Myocyte (in vitro differentiated cells): ENCODE measurements around the gene PIP5K1A. TPM values are rescaled to one million over a fixed set of nuclear protein-coding genes. Genes with fewer than 3 reads are reported as not detected.
"Not testable (repeated sequence)": the region's sequence is repeated elsewhere in the genome, so short reads cannot be mapped to it uniquely, and the experiment has no call there.

Experiments
- DNase-seq: peaks from one replicate; pipeline ENCODE4 v3.0.0-alpha.2; 2012; ENCODE audit warnings: low read depth
- polyA plus RNA-seq: library from polyadenylated mRNA; unstranded; fragments of >200 nt; gene quantifications from one replicate; pipeline ENCODE4 v1.2.1, GENCODE V29; 2012; ENCODE audit warnings: missing spikeins
- total RNA-seq: library from RNA; depleted of rRNA; stranded (reverse); fragments of >200 nt; gene quantifications from 2 replicates; pipeline ENCODE4 v1.2.3, GENCODE V29; 2014

Gene PIP5K1A, protein sequence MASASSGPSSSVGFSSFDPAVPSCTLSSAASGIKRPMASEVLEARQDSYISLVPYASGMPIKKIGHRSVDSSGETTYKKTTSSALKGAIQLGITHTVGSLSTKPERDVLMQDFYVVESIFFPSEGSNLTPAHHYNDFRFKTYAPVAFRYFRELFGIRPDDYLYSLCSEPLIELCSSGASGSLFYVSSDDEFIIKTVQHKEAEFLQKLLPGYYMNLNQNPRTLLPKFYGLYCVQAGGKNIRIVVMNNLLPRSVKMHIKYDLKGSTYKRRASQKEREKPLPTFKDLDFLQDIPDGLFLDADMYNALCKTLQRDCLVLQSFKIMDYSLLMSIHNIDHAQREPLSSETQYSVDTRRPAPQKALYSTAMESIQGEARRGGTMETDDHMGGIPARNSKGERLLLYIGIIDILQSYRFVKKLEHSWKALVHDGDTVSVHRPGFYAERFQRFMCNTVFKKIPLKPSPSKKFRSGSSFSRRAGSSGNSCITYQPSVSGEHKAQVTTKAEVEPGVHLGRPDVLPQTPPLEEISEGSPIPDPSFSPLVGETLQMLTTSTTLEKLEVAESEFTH
- 34.2 and 40.4 TPM in 2 replicates for total RNA-seq
- 39.2 TPM for polyA plus RNA-seq

DNA sequence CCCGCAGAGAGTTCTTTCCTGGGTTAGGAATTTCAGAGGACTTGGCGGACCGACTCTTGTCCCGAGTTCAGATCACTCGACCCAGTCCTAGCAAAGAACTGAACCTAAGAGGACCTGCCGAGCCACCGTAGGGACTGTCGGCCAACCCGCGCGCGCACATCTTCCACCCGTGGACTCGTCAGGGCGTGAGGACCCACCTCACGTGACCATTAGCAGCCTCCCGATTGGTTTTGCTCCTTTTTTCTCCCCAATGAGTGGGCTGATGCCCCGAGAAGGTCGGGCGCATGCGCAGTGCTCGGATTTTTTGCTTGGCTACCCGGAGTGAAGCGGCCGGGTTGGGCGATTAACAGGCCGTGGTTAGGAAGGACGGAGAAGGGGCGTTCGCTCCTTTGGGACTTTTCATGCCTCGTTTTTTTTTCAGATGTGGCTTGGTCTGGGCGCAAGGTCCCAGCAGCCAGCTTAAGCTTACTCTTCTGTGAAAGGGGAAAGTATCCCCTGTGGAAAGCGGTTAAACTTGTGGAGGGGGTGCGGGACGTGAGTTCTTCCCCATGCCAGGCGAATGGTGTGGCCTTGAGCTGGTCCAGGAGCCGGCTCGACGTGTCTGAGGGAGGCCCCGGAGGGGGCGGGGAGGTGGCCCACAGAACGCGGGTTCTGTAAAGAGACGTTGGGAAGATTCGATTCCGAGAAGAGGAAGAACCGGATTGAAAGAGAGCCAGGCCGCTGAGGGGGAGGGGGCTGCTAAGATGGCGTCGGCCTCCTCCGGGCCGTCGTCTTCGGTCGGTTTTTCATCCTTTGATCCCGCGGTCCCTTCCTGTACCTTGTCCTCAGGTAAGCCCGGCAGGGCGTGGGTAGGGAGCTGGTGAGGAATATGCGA is at the start of gene PIP5K1A:
TSS of gene PIP5K1A (plus strand) at position 299 of the 874 bp plus-strand sequence. CDS start at position 744, 445 bp downstream.
- DNase-seq, result peak; percentile 100

DNA sequence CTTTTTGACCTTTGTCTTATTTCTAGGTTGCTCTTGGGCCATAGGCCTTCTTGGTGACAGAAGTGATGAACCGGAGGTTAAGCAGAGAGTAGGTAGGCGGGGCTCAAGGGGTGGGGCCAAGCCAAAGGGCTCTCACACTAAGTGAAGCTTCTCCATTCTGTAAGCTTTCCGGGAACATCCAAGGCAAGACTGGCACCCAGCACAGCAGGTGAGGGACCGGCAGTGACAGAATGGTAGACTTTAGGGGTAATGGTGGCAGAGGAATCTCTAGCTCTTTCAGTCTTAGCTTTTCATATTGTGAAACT is 41.9 kb upstream of the PIP5K1A start, which contains the start of gene TNFAIP8L2:
TSS of gene TNFAIP8L2 (plus strand) at position 135 of the 305 bp plus-strand sequence. CDS start 2,049 bp downstream, outside the sequence.
- DNase-seq, result no peak

DNA sequence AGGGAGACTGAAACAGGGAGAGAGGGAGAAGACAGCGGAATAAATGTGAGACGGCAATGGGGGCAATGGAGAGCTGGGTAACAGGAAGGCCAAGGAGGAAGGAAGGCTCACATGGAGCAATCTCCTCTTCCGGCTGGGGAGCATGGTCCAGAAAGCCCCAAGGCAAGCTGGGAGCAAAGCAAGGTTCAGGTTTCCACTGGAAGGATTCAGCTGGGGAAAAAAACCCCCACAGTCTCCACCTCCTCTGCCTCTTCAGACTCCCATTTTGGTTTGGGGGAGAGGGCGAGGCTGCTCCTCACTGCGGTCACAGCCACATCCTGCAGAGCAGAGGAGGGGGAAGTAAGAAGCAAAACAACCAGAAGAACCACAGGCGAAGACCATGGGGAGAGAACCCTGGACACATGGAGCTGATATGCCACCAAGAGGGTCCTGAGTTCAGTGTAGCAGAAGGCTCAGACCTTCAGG is 41.3 kb upstream of the PIP5K1A start:
- no peak for DNase-seq

DNA sequence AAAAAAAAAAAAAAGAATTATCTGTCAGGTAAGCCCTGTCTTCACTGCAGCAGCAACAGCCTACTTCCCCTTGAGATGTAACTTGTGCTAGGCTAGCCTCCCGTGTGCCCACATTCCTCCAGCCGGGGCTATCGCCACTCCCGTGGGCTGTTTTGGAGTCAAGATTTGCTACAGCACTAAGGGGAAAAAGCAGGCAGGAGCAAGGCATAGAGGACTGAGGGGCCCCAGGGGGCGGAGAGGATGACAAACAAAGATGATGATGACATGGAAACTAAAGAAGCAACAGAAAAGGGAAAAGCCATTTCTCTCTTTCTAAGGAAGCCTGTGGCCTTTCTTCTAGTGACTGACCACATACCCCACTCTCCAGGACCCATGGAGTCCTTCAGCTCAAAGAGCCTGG is 40.0 kb upstream of the PIP5K1A start:
- DNase-seq, result no peak

DNA sequence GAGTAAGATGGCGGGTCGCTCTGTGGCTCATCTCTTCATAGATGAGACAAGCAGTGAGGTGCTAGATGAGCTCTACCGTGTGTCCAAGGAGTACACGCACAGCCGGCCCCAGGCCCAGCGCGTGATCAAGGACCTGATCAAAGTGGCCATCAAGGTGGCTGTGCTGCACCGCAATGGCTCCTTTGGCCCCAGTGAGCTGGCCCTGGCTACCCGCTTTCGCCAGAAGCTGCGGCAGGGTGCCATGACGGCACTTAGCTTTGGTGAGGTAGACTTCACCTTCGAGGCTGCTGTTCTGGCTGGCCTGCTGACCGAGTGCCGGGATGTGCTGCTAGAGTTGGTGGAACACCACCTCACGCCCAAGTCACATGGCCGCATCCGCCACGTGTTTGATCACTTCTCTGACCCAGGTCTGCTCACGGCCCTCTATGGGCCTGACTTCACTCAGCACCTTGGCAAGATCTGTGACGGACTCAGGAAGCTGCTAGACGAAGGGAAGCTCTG is 39.6 kb upstream of the PIP5K1A start:
- DNase-seq, result no peak

DNA sequence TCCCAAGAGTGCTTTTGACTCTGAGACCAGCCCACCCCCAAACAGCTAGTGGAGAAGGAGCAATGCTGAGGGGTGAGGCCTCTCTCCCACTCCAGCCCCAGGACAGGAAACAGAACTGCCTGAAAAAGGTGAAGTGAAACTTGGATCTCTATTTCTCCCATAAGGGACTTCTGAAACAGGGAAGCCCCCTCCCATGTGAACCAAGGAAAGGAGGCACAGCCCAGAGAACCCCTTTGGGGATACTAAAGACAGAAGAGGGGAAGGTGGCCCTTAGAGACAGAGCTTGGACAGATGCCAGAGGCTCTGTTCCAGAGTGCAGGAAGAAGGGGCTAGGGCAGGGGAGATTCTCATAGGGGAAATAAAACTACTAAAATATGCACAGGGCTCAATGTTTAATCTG is 39.0 kb upstream of the PIP5K1A start:
- no peak for DNase-seq

DNA sequence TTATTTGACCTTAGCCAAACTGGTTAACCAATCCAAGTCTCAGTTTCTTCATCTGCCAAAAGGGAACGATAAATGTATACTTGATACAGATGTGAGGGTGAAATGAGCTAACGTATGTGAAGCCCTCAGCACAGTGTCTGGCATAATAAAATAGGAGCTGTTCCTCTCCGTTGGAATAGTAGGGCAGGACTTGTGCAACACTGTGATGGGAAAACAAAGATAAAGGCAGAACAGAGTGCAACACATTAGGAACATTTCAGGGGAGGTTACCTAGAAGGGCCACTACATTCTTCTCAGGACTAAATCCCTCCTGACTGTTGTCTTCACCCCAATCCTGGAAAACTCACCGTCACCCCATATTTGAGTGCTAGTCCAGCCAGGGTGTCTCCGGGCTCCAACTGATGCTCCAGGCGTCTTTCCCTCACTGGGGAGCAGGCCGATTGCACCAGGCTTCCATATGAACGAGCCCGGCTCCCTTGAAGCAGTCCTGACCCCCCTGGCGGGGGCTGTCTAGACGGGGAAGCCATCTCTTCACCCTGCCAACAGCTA is 33.5 kb upstream of the PIP5K1A start:
- DNase-seq, result no peak

DNA sequence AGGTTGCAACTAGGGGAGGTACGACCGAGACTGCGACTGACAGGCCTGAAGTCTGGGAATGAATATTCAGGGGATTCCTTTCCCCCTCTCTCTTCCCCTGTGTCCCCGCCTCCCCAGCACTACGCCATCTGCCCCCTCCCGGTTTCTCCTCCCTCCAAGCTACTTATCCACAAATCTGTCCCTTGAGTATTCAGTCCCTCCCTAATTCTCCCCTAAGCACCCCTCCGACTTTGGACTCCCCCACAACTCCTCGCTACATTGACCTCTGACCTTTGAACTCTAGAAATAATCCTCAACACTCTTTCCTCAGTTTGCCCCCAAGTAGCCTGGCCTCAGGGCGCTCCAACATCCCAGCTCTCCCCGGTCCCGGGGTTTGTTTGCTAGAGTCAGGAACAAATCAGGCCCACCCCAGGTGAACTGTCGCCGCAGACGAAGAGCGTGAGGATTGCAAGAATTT is 33.0 kb upstream of the PIP5K1A start:
- DNase-seq, result peak; percentile 54

DNA sequence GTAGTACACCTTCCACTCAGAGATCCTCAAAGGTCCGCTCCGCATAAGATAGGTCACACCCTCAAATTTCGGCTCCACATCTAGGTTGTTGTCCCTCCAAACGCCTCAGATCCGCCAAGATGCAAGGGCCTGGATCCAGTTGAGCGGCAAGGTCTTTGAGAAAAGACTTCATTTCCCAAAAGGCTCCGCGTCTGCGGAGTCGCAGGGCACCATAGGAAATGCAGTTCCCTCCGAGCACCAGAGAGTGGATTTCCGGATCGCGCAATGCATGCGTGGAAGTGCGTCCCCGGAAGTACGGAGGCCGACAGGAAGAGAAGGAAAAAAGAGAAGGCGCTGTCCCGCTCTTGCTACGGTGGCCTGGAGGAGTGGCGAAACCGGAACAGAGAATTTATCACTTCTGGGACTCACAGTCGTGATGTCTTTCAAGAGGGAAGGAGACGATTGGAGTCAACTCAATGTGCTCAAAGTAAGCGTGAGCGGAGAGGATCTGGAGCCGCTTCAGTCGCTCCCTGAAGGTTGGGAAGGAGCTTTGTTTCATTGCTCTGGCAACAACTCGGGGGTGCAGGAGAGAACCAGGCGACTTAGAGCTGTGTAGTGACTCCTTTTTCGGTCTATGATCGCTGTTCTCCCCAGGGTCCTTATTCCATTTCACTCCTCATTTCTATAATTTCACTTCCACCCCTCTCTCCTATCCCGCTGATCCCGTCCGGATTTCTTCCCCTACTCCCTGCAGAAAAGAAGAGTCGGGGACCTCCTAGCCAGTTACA is 32.4 kb upstream of the PIP5K1A start, which contains the start of the genes LYSMD1 and SCNM1:
TSS of gene LYSMD1 (minus strand) at position 165 of the 767 bp plus-strand sequence. CDS start 644 bp downstream, outside the sequence.
TSS of gene SCNM1 (plus strand) at position 407 of the 767 bp plus-strand sequence. CDS start at position 416, 9 bp downstream.
- DNase-seq, result peak; percentile 100

DNA sequence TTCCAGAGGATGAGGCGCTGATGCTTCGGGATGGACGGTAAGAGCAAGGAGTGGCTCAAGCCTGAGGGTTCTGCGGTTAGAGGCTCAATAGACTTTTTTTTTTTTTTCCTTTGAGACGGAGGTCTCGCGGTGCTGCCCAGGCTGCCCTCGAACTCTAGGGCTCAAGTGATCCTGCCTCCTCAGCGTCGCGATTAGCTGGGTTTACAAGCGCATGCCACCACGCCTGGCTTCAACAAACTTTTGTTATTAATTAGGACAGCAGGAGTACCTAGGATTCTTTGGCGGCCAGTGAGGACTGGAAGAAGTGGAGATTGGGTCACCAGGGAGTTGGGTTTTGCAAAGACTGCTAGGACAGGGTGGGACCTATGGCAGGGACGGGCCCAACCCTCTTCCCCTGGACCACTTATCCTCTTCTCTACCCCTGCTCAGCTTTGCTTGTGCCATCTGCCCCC is 31.8 kb upstream of the PIP5K1A start:
- DNase-seq, result peak; percentile 82

DNA sequence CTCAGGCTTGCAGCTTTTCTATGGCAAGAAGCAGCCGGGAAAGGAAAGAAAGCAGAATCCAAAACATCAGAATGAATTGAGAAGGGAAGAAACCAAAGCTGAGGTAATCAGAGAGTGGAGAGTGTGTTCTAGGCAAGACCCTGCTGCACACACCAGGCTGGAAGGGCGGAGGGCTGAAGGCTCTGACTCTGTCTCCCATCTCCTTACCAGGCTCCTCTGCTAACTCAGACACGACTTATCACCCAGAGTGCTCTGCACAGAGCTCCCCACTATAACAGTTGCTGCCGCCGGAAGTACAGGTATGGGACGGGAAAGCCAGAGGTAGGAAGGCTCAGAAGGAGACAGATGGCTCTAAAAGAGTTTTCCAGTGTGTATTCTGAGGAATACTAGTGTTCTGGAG is 31.2 kb upstream of the PIP5K1A start:
- no peak for DNase-seq

DNA sequence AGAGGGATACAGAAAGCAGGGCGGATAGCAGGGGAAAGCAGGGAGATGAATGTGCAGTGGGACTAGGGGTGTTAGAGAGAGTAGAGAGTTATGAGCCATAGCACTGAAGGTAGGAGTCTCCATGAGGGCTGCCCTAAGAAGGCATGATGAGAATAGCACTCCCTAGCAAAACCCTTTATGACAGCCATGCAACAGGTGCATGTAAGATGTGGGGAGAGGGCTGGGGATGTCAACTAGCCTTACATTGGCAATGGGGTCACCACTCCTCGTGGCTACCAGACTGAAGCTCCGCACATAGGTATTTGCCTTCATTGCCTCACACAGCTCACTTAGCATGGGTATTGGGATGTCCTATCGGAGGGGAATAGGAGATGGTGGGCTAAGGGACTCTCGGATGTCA is 27.2 kb upstream of the PIP5K1A start:
- no peak for DNase-seq

DNA sequence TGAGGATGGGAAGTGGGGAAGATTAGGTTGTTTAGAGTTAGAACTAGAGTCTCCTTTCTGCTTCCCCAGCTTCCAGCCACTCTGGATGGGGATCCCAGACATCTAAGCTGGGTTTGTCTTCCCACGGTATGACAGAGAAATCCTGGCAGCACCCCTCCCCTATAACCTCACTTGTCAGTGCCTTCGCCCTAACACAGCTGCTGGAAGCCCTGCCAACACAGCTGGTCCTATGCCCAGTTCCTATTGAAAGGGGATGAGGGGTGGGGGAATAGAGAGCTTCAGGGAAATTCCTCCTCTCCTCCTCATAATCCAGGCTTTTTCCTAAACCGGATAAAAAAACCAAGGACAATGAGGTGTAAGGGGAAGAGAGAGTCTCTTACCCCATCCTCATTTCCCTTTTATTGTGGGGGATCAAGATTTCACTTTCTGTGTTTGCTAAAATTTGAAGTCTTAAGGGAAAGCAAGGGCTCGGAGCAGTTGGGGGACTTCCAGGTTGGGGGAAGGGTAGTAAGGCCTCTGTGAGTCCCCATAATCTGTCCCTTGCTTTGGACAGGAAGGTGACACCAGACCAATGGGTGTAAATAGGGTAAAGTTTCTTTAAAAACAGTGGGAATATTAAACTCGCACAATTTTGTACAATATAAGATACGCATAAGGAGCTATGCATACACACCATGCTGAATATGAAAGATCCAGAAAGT is 23.2 kb upstream of the PIP5K1A start:
- peak; percentile 79 for DNase-seq

DNA sequence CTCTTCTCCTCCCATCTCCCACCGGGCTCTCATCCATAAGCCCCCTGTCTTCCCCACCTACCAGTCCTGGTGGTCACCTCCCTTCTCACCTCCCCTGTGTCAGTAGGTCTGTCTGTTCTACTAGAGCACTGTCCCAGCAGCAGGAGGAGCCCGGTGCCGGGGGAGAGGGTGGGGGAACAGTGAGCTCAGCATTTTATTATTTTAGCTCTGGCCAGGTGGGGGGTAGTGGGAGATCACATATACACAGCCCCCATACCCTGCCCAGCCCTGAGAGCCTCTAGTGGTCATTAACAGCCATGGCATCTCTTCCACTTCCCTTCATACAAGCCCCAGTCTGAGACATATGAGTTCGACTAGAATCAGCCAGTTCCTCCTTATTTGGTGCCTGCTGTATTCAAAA is 22.5 kb upstream of the PIP5K1A start, which contains the start of gene TMOD4:
TSS of gene TMOD4 (minus strand) at position 119 of the 400 bp plus-strand sequence. CDS start 1,106 bp downstream, outside the sequence.
- DNase-seq, result peak; percentile 37

DNA sequence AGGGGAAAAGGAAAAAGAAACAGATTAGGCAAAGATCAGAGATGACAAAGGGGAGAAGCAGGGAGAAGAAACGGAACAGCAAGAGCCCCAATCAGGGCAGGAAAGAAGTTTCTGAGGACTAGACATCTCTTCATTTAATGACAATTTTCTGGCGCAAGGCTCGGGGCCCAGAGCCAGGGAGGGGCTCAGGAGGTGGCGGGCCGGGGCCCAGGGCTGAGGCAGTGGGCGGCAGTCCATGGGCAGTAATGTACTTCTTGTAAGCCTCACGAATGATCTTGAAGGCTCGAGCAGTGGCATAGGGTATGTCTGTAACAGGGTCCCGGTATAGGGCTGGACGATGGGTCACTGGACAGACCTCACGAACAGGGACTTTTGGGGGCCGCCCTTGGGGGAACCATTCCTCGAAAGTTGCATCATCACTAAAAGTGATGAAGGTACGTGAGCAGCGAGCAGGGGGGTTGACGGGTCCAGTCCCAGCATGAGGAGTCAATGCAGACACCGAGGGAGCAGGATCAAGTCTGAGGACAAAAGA is 21.8 kb upstream of the PIP5K1A start:
- no peak for DNase-seq

DNA sequence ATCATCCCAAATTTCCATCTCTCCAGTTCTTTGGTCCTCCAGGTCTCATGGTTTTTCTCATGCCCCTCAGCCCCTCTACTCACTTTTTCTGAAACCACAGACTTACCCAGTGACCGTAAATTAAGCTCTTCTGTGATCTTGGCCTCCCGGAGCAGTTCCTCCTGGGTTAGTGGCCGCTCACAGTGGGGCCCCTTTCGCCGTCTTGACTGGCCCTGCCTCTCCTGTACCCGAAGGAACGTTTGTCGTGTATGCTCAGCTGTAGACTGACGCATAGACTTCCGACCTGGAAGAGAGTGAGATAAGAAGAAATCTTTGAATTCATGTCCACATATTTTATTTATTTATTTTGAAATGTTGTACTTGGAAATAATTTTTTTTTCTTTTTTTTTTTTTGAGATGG is 14.1 kb upstream of the PIP5K1A start:
- no peak for DNase-seq

DNA sequence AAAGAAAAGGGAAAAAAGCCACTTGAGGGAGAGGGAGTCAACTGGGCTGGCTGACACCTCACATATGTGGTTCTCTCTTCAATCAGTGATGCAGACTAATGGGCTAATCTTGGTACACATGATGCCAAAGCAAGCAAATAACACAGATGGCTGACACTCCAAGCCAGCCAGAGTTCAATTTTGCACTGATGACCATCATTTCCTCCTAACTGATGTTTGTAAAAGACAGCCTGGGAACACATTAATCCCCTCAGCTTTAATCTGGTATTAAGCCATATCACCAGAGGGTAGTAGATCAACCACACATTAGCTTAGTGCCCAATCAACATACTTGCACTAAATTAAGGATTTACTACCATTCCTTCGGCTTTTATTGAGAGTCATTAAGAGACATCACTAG is 11.1 kb upstream of the PIP5K1A start:
- DNase-seq, result no peak

DNA sequence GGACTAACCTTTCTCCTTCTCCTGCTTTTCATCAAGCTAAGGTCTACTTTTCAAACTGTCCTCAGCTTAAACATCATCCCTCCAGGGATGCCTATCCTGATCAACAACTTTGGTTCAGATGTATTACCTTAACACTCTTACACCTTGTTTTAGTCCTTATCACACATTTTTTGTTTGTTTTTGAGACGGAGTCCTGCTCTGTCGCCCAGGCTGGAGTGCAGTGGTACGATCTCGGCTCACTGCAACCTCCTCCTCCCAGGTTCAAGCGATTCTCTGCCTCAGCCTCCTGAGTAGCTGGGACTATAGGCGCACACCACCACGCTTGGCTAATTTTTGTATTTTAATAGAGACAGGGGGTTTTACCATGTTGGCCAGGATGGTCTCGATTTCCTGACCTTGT is 9.7 kb upstream of the PIP5K1A start:
- DNase-seq, result not testable (repeated sequence)
